GM12878 (cell line): ENCODE data around the gene PELI1. TPM values are rescaled to one million over a fixed set of nuclear protein-coding genes. Genes with fewer than 3 reads are reported as not detected.

Source experiments
- ATAC-seq: fragments of 200-7000 bp; cut with Tn5 transposase; 3 replicates; pipeline ENCODE4 v1.9.1; 2020; ENCODE audit warnings: mild to moderate bottlenecking, moderate library complexity
- BruUV-seq: library from RNA; stranded (reverse); fragments of 400-500 nt; replicated peaks from 2 replicates; lab custom pipeline; 2021; lab: Mats Ljungman, UMichigan
- CTCF ChIA-PET: fragments of 300-600 bp; sonication (Branson Sonifier 250); formaldehyde crosslinking; extraction: SDS; loops from one replicate; lab custom pipeline; 2021; ENCODE audit warnings: inconsistent platforms; lab: Yijun Ruan, JAX
- POLR2A ChIA-PET: fragments of 350-600 bp; formaldehyde crosslinking; extraction: SDS; loops from one replicate; lab custom pipeline; 2021; ENCODE audit warnings: inconsistent platforms; lab: Charles Lee
- RAD21 ChIA-PET: fragments of 300-600 bp; sonication (Branson Sonifier 250); formaldehyde crosslinking; loops from one replicate; lab custom pipeline; 2023; ENCODE audit warnings: antibody characterized with exemption; ENCODE audit not compliant: unreplicated experiment; lab: Charles Lee
- SMC1A ChIA-PET: fragments of 300-600 bp; sonication (Branson Sonifier 250); formaldehyde crosslinking; loops from one replicate; lab custom pipeline; 2023; ENCODE audit not compliant: unreplicated experiment, uncharacterized antibody; lab: Charles Lee
- DNase-seq: peaks from one replicate; pipeline ENCODE4 v3.0.0-alpha.2; 2011; ENCODE audit warnings: low read depth, low spot score
- FAIRE-seq: peaks from 3 replicates; lab custom pipeline; 2011; peaks lifted over from hg19 to GRCh38; lab: Jason Lieb, UNC
- H2AFZ ChIP-seq: 2 replicates; pipeline ENCODE4 v1.6.0; 2011; ENCODE audit warnings: low read depth, low read length, control low read depth; ENCODE audit not compliant: control insufficient read depth
- H3K27ac ChIP-seq: 2 replicates; pipeline ENCODE4 v1.5.1; 2011; ENCODE audit warnings: control low read depth; ENCODE audit not compliant: control insufficient read depth, insufficient read depth
- H3K27me3 ChIP-seq, 2 experiments: replicated peaks in 1 of 2; 2 replicates each; pipeline versions ENCODE4 v1.6.0 to v1.6.1; 2011; ENCODE audit warnings: low read length in 1 of 2; ENCODE audit not compliant: control insufficient read depth in 2 of 2, insufficient read depth in 2 of 2
- H3K36me3 ChIP-seq, 2 experiments: 2 replicates each; pipeline ENCODE4 v1.5.1; 2011; ENCODE audit warnings: low read length in 1 of 2; ENCODE audit not compliant: control insufficient read depth in 2 of 2, insufficient read depth in 2 of 2
- H3K4me1 ChIP-seq: 2 replicates; pipeline ENCODE4 v1.6.1; 2011; ENCODE audit warnings: mild to moderate bottlenecking, low read length, moderate library complexity, mixed read lengths; ENCODE audit not compliant: control insufficient read depth, insufficient read depth
- H3K4me2 ChIP-seq: 2 replicates; pipeline ENCODE4 v1.6.0; 2011; ENCODE audit warnings: control low read depth; ENCODE audit not compliant: control insufficient read depth, insufficient read depth
- H3K4me3 ChIP-seq: fragments of 200-600 bp; sonication (generic); 2 replicates; pipeline ENCODE4 v1.5.1; 2016
- H3K79me2 ChIP-seq: 2 replicates; pipeline ENCODE4 v1.6.0; 2011; ENCODE audit warnings: low read length; ENCODE audit not compliant: control insufficient read depth, insufficient read depth
- H3K9ac ChIP-seq: 2 replicates; pipeline ENCODE4 v1.8.0; 2011; ENCODE audit warnings: low read length, control low read depth, mixed read lengths; ENCODE audit not compliant: control insufficient read depth, insufficient read depth
- H3K9me3 ChIP-seq: replicated peaks from 3 replicates; pipeline ENCODE4 v1.5.1; 2011; ENCODE audit warnings: mild to moderate bottlenecking, low read length; ENCODE audit not compliant: control insufficient read depth, insufficient read depth
- H4K20me1 ChIP-seq: 2 replicates; pipeline ENCODE4 v1.6.0; 2011; ENCODE audit not compliant: control insufficient read depth, insufficient read depth
- MYB ChIP-seq: fragments of 150-350 bp; IDR thresholded peaks from 2 replicates; pipeline ENCODE4 v1.6.1; 2014; ENCODE audit warnings: mild to moderate bottlenecking, low read depth, low read length, borderline replicate concordance
- NR2C2 ChIP-seq: IDR thresholded peaks from 2 replicates; pipeline ENCODE4 v1.6.1; 2011; ENCODE audit warnings: borderline replicate concordance, low read depth; ENCODE audit not compliant: control insufficient read depth, insufficient read length
- SREBF1 ChIP-seq: IDR thresholded peaks from 2 replicates; pipeline ENCODE4 v1.6.1; 2012; ENCODE audit warnings: mild to moderate bottlenecking, low read length
- ZNF384 ChIP-seq: IDR thresholded peaks from 2 replicates; pipeline ENCODE4 v1.6.1; 2012; ENCODE audit warnings: low read depth, mild to moderate bottlenecking, low read length, improper control_type of control experiment, borderline replicate concordance
- WGBS: methylation state at CpG from one replicate; pipeline ENCODE4 v1.1.6; 2016; ENCODE audit warnings: low lambda C conversion rate; ENCODE audit not compliant: insufficient replicate concordance, insufficient coverage; ENCODE audit errors: missing lambda C conversion rate; 5-methylcytosine and 5-hydroxymethylcytosine counted together
- in situ Hi-C: fragments of 300-500 bp; cut with MboI; formaldehyde crosslinking; loops from 9 replicates; pipeline ENCODE4 v1.14.3; 2018; ENCODE audit warnings: mixed read lengths
- intact Hi-C: fragments of 100-400 bp; cut with micrococcal nuclease; formaldehyde crosslinking; loops from one replicate; pipeline ENCODE4 v1.14.2; 2022; ENCODE audit not compliant: unreplicated experiment
- polyA plus RNA-seq, 11 experiments: library from polyadenylated mRNA; depleted of rRNA in 4 of 11; unstranded in 6 of 11; stranded (reverse) in 5 of 11; fragments of >200 nt; fragmentation: Nextera tagmentation in 4 of 11; fragmentation: Illumina TruSeq in 1 of 11; extraction: Ambion mirVana in 4 of 11; extraction: Trizol in 1 of 11; gene quantifications; 1 replicate in 1 of 11; 2 replicates in 10 of 11; pipeline versions ENCODE4 v1.2.1 to v1.2.3, GENCODE V29; 2011 to 2016; ENCODE audit warnings: inconsistent platforms in 2 of 11, missing spikeins in 2 of 11, low read depth in 1 of 11
- total RNA-seq, 4 experiments: library from RNA; depleted of rRNA in 3 of 4; stranded (reverse); fragments of >200 nt in 3 of 4; fragmentation: Illumina TruSeq in 1 of 4; extraction: Trizol in 1 of 4; gene quantifications; 2 replicates each; pipeline versions ENCODE4 v1.2.1 to v1.2.3, GENCODE V29; 2013 to 2021
- TF ChIP-seq, protein P1 (sequence below): fragments of 450-650 bp; IDR thresholded peaks from 2 replicates; pipeline ENCODE4 v1.6.1; 2016; ENCODE audit warnings: mild to moderate bottlenecking

The PELI1 gene
- total and polyA plus RNA-seq, 10 of the 15 experiments (the other 5 are each of a cell fraction or from before 2014, with no cell fraction given), result 12.1 to 92.0 (median 39.8) TPM

DNA sequence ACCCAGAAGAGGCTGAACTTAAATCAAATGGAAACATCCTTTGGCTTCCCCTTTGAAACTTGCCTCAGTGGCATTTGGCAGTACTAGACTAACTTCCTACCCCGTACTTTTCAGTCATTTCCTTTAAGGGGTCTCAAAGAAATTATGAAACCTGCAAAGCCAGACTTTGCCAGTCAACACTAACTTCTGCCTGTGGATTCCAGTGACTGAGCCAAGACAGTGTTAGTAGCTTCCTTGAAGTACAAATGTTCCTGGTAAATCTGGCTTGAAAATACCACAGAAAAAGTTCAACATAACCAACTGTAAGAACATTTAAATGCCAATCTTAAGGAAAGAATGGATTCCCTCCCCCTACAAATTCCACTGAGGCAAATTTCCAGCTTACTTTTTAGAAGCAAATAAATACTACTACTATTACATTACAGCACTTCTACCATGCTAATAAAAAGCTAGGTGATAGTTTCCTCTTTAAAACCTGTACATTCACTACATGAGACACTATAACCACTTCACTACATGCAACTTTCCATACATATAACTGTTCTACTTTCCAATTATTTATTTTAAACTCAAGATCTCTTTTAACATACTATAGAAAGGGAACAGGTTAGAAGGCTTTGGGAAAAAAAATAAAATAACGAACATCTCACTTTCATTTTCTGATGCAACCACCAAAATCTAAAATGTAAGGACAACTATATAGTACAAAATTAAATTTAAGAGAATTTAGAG, 2.4 kb downstream of the PELI1 start:
- H3K4me1 ChIP-seq, result peaks cover 20% of the 10 kb centered on the region
- H4K20me1 ChIP-seq, result no peaks in the 10 kb centered on the region
- intact Hi-C loops (loop anchor here (2.0 to 5.0 kb wide), 4 partner anchors 50 to 390 kb away; no protein-coding TSS in a partner anchor), in situ Hi-C loops (no loop called here)
- peaks cover 0 to 20% of the 10 kb centered on the region in 2 experiments; a peak in 2 of 4 replicates for H3K36me3 ChIP-seq
- H3K27me3 ChIP-seq, result no peaks in the 10 kb centered on the region
- no peak for DNase-seq
- H3K27ac ChIP-seq, result peak overlapping the region; percentile 85
- no peak for FAIRE-seq
- peaks cover 77% of the 10 kb centered on the region for H3K79me2 ChIP-seq
- ATAC-seq, result no peak; the same call in 2 of the 3 replicates
- no peak overlapping the region for H2AFZ ChIP-seq
- BruUV-seq, result no TSS peak
- TF ChIP-seq, protein P1, sequence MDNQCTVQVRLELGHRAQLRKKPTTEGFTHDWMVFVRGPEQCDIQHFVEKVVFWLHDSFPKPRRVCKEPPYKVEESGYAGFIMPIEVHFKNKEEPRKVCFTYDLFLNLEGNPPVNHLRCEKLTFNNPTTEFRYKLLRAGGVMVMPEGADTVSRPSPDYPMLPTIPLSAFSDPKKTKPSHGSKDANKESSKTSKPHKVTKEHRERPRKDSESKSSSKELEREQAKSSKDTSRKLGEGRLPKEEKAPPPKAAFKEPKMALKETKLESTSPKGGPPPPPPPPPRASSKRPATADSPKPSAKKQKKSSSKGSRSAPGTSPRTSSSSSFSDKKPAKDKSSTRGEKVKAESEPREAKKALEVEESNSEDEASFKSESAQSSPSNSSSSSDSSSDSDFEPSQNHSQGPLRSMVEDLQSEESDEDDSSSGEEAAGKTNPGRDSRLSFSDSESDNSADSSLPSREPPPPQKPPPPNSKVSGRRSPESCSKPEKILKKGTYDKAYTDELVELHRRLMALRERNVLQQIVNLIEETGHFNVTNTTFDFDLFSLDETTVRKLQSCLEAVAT, result peak; percentile 34; the same call in 1 of the 2 replicates
- TF ChIP-seq MYB, result no peak
- no peak for TF ChIP-seq NR2C2
- no peak for TF ChIP-seq ZNF384
- no peak for TF ChIP-seq SREBF1
- WGBS, result 0% methylated on average over 2 of the region's 2 CpGs
- POLR2A ChIA-PET, result interaction anchor here (0.6 to 4.4 kb wide), 19 partner anchors 7 to 1707 kb away, joined by 3 to 29 read pairs (median 4); partner anchors contain the start of gene AFTPH
- H3K9me3 ChIP-seq, result no peaks in the 10 kb centered on the region; the same call in 2 of the 3 replicates
- RAD21 ChIA-PET, result interaction anchor here (0.7 to 5.5 kb wide), 28 partner anchors 8 to 466 kb away, joined by 3 to 75 read pairs (median 5); no protein-coding TSS in a partner anchor
- SMC1A ChIA-PET, result interaction anchor here (0.7 to 5.7 kb wide), 30 partner anchors 11 to 510 kb away, joined by 3 to 59 read pairs (median 4); no protein-coding TSS in a partner anchor
- peak overlapping the region; percentile 96 for H3K9ac ChIP-seq
- H3K4me2 ChIP-seq, result peak overlapping the region; percentile 87
- H3K4me3 ChIP-seq, result peak overlapping the region; percentile 95
- CTCF ChIA-PET, result interaction anchor here (0.6 to 5.6 kb wide), 15 partner anchors 9 to 283 kb away, joined by 3 to 35 read pairs (median 4); no protein-coding TSS in a partner anchor
